Endothelial cell of umbilical vein (primary cell): Measurements from ENCODE around the gene ACBD3.

ENCODE experiments used
- CTCF ChIP-seq, 2 donors: IDR thresholded peaks; 1 replicate in 1 of 2; 2 replicates in 1 of 2; pipeline ENCODE4 v1.5.1; 2011; ENCODE audit warnings: low read length in 2 of 2, mild to moderate bottlenecking in 2 of 2, moderate library complexity in 2 of 2, control low read depth in 1 of 2, inconsistent platforms in 1 of 2, low read depth in 1 of 2; ENCODE audit not compliant: insufficient read depth in 1 of 2; ENCODE audit errors: extremely low read depth in 1 of 2
- MYC ChIP-seq: IDR thresholded peaks from one replicate; pipeline ENCODE4 v1.6.1; 2011; ENCODE audit warnings: mild to moderate bottlenecking, low read depth, low read length
- POLR2A ChIP-seq: IDR thresholded peaks from 2 replicates; pipeline ENCODE4 v1.6.1; 2012; ENCODE audit warnings: low read depth, mild to moderate bottlenecking, control low read depth, low read length
- POLR2AphosphoS5 ChIP-seq: IDR thresholded peaks from 2 replicates; pipeline ENCODE4 v1.6.1; 2012; ENCODE audit warnings: low read depth, mild to moderate bottlenecking, control low read depth, low read length, moderate library complexity; ENCODE audit not compliant: insufficient read depth

GRCh38 chr1:226144045-226144444 lies 42.5 kb downstream of the ACBD3 start:
- TF ChIP-seq CTCF (IDR thresholded peaks at IDR 0.05; ENCODE audit: extremely low read depth in 1 of 2, insufficient read depth in 1 of 2, low read depth in 1 of 2, low read length in 2 of 2) (no peak), POLR2A (no peak), POLR2AphosphoS5 (no peak), MYC (no peak)
